NT2/D1 (cell line): ENCODE data around the gene RPL7A.
"Not testable (repeated sequence)": the region's sequence is repeated elsewhere in the genome, so short reads cannot be mapped to it uniquely, and the experiment has no call there.

Source experiments
- DNase-seq: peaks from one replicate; pipeline ENCODE4 v3.0.0-alpha.2; 2011; ENCODE audit warnings: low read depth, low spot score
- H3K27me3 ChIP-seq: 2 replicates; pipeline ENCODE4 v1.6.0; 2011; ENCODE audit warnings: mild to moderate bottlenecking; ENCODE audit not compliant: insufficient read length, insufficient read depth
- H3K36me3 ChIP-seq: 2 replicates; pipeline ENCODE4 v1.6.1; 2011; ENCODE audit warnings: mild to moderate bottlenecking, low read length, mixed read lengths; ENCODE audit not compliant: insufficient read depth, insufficient read length
- H3K4me1 ChIP-seq: 2 replicates; pipeline ENCODE4 v1.5.1; 2011; ENCODE audit not compliant: insufficient read depth, insufficient read length
- H3K4me3 ChIP-seq: 2 replicates; pipeline ENCODE4 v1.5.1; 2011; ENCODE audit warnings: low read depth; ENCODE audit not compliant: insufficient read length
- H3K9ac ChIP-seq: 2 replicates; pipeline ENCODE4 v1.6.0; 2011; ENCODE audit warnings: low read depth; ENCODE audit not compliant: insufficient read length
- H3K9me3 ChIP-seq: 2 replicates; pipeline ENCODE4 v1.5.1; 2011; ENCODE audit warnings: mild to moderate bottlenecking, low read length; ENCODE audit not compliant: insufficient read depth
- SUZ12 ChIP-seq: IDR thresholded peaks from 2 replicates; pipeline ENCODE4 v1.6.1; 2011; ENCODE audit not compliant: insufficient read length, insufficient read depth; ENCODE audit errors: extremely low read depth
- YY1 ChIP-seq: IDR thresholded peaks from 2 replicates; pipeline ENCODE4 v1.6.1; 2011; ENCODE audit not compliant: insufficient read length, insufficient read depth
- ZNF274 ChIP-seq: IDR thresholded peaks from 2 replicates; pipeline ENCODE4 v1.6.1; 2011; ENCODE audit warnings: mild to moderate bottlenecking, low read depth, low read length

Gene RPL7A

DNA sequence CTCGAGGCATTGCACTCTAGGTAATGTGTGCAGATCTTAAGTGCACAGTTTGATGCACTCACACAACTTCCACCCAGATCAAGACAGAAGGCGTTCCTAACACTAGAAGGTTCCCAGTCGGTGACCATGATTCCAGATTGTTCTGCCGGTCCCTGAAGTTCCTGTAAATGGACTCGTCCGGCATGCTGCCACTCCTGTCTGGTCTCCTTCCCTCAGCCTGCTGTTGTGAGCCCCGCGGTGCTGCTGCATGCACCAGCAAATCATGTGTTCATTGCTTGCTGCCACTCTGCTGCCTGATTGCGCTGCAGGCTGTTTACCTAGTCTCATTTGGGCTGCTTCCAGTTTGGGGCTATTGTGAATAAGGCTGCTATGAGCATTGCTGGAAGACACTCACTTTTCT is 39.7 kb downstream of the RPL7A start:
- TF ChIP-seq SUZ12 (no peak), ZNF274 (no peak), YY1 (no peak)
- DNase-seq: no peak
- H3K27me3 ChIP-seq: no peaks in the 10 kb centered on the region
- H3K9me3 ChIP-seq: peaks cover 8% of the 10 kb centered on the region; the same call in 1 of the 2 replicates
- no peaks in the 10 kb centered on the region for H3K36me3 ChIP-seq
- no peaks in the 10 kb centered on the region for H3K4me1 ChIP-seq
- no peak overlapping the region for H3K4me3 ChIP-seq
- no peak overlapping the region for H3K9ac ChIP-seq

DNA sequence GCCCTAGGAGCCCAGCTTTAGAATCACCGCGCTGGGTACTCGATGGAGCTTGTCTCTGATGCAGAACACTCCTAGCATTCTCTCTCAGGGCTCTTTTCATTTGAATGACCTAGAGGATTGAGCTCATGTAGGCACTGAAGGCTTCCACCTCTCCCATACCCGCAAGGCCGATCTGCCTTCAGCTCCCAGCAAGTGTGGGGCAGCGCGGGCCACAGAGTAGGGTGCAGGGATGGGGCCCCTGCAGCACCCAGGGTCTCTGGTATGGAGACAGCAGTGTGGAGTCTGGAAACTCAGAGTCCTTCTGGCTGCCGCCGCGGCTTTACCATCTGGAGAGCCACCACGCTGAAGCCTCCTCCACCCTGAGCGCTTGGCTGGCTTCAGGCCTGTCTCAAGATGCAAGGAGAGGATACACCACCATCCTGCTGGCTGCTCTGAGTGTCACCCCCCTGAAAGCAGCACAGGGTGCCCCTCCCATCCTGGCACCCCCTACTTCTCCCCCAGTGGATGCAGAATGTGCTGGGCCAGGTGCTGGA is 41.1 kb downstream of the RPL7A start:
- Histone ChIP-seq H3K4me1 (no peaks in the 10 kb centered on the region), H3K9me3 (peaks cover 8% of the 10 kb centered on the region; the same call in 1 of the 2 replicates), H3K27me3 (no peaks in the 10 kb centered on the region), H3K4me3 (no peak overlapping the region), H3K9ac (no peak overlapping the region), H3K36me3 (no peaks in the 10 kb centered on the region)
- TF ChIP-seq YY1: no peak
- TF ChIP-seq ZNF274: no peak
- no peak for TF ChIP-seq SUZ12
- DNase-seq: no peak

DNA sequence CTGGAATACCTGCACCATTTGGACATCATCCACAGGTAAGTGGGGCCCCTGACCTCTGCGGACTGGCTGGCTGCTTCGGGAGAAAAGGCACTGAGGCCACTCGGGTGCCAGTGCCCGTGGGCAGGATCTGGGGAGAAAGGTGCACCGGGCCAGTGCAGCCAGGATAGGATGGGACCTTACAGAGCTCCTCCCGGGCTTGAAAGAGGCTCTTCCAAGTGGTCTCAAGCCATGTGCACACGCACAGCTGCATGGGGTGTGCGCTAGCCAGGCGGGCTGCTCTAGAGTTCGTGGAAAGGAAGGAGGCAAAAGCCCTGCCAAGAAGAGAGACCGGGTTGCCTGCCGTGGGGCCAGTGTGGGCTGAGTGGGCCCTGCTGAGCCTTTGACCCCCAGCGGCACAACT is 41.5 kb downstream of the RPL7A start:
- TF ChIP-seq YY1 (no peak), SUZ12 (no peak), ZNF274 (no peak)
- Histone ChIP-seq H3K27me3 (no peaks in the 10 kb centered on the region), H3K4me3 (no peak overlapping the region), H3K9ac (no peak overlapping the region), H3K9me3 (peaks cover 8% of the 10 kb centered on the region; the same call in 1 of the 2 replicates), H3K4me1 (peaks cover 2% of the 10 kb centered on the region), H3K36me3 (no peaks in the 10 kb centered on the region)
- no peak for DNase-seq

DNA sequence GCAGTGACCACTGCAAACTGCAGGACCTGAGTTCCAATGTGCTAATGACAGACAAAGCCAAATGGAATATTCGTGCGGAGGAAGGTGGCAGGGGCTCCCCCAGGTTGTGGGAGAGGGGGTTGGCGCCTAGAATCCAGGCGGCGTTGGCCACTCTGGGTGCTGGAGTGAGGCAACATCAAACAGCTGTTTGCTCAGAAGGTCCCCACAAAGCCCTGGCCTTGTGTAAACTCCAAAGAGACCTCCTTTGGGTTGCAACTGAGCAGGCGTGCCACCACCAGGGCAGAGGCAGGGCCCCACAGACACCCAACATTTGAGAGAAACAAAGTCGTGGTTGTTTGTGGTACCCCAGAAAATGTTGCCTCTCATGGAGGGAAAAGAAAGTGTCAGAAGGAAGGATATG is 42.7 kb downstream of the RPL7A start:
- H3K36me3 ChIP-seq: no peaks in the 10 kb centered on the region
- TF ChIP-seq YY1 (no peak), SUZ12 (no peak), ZNF274 (no peak)
- no peaks in the 10 kb centered on the region for H3K27me3 ChIP-seq
- H3K4me3 ChIP-seq: no peak overlapping the region
- H3K4me1 ChIP-seq: peaks cover 4% of the 10 kb centered on the region
- no peak for DNase-seq
- no peak overlapping the region for H3K9ac ChIP-seq
- H3K9me3 ChIP-seq: peaks cover 8% of the 10 kb centered on the region; the same call in 1 of the 2 replicates

DNA sequence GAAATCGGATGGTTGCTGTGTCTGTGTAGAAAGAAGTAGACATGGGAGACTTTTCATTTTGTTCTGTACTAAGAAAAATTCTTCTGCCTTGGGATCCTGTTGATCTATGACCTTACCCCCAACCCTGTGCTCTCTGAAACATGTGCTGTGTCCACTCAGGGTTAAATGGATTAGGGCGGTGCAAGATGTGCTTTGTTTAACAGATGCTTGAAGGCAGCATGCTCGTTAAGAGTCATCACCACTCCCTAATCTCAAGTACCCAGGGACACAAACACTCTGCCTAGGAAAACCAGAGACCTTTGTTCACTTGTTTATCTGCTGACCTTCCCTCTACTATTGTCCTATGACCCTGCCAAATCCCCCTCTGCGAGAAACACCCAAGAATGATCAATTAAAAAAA is 43.4 kb downstream of the RPL7A start:
- not testable (repeated sequence) for H3K36me3 ChIP-seq, H3K9me3 ChIP-seq, H3K4me3 ChIP-seq, DNase-seq, H3K27me3 ChIP-seq, H3K4me1 ChIP-seq, H3K9ac ChIP-seq

DNA sequence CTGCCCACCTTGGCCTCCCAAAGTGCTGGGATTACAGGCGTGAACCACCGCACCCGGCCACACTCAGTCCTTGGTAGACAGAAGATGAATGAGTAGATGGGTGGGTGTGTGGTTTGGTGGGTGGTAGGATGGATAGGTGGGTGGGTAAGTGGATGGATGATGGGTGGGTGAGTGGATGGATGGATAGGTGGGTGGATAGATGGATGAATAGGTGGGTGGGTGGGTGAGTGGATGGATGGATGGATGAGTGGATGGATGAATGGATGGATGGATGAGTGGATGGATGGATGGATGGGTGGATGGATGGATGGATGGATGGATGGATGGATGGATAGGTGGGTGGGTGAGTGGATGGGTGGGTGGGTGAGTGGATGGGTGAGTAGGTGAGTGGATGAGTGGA is 44.3 kb downstream of the RPL7A start:
- H3K27me3 ChIP-seq, H3K9ac ChIP-seq, DNase-seq, H3K9me3 ChIP-seq, H3K4me3 ChIP-seq, H3K36me3 ChIP-seq, H3K4me1 ChIP-seq: not testable (repeated sequence)

DNA sequence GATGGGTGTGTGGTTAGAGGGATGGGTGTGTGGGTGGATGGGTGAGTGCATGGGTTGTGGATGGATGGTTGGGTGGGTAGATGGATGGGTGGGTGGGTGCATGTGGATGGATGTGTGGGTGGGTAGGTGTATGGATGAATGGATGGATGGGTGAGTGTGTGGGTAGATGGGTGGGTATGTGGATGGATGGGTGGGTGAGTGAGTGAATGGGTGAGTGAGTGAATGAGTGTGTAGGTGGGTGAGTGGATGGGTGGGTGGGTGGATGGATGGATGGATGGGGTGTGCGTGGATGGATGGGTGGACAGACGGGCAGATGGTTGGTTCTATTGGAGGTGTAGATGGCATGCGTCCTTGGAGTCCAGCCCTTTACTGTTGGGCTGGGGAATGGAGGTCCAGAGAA is 45.4 kb downstream of the RPL7A start:
- no peak overlapping the region for H3K4me3 ChIP-seq
- H3K9ac ChIP-seq: no peak overlapping the region
- peaks cover 8% of the 10 kb centered on the region; the same call in 1 of the 2 replicates for H3K9me3 ChIP-seq
- TF ChIP-seq YY1 (no peak), SUZ12 (no peak), ZNF274 (no peak)
- no peak for DNase-seq
- no peaks in the 10 kb centered on the region for H3K27me3 ChIP-seq
- H3K4me1 ChIP-seq: peaks cover 4% of the 10 kb centered on the region
- H3K36me3 ChIP-seq: no peaks in the 10 kb centered on the region

DNA sequence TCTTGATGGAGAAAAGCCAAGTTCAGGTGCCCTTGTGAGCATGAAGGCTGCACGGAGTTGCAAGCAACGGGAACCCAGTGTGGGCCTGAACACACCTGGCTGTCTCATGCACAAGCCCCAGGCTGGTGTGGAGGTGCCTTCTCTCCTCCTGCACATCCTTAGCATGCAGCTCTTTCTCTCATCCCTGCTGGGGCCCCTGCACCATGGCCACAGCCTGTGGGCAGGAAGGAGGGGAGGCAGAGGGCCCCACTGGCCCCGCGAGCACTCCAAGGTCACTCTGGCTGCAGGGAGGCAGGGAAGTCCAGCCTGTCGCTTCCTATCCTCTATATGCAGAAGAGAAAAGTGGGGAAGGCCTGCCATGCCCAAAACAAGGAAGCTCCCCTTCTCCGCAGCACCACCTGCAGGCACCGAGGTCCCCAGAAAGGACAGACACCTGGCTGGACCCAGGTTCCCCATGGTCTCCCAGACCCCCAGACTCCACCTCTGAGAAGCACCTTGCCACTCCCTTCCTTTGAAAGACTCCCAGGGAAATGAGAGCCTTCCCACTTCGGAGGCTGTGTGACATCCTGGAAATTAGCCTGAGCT is 46.8 kb downstream of the RPL7A start:
- Histone ChIP-seq H3K27me3 (no peaks in the 10 kb centered on the region), H3K9ac (no peak overlapping the region)
- no peak for DNase-seq

More for the DNA sequence above, 46.8 kb downstream of the RPL7A start:
- Histone ChIP-seq H3K9me3 (peaks cover 8% of the 10 kb centered on the region; the same call in 1 of the 2 replicates), H3K4me1 (peaks cover 4% of the 10 kb centered on the region), H3K4me3 (no peak overlapping the region), H3K36me3 (no peaks in the 10 kb centered on the region)
- TF ChIP-seq SUZ12: no peak
- TF ChIP-seq ZNF274: no peak
- TF ChIP-seq YY1: no peak
